ENCODE data around the gene NR6A1.
A peak's percentile ranks its signal among the peaks of the same experiment; 100 is the strongest.

The NR6A1 gene

DNA sequence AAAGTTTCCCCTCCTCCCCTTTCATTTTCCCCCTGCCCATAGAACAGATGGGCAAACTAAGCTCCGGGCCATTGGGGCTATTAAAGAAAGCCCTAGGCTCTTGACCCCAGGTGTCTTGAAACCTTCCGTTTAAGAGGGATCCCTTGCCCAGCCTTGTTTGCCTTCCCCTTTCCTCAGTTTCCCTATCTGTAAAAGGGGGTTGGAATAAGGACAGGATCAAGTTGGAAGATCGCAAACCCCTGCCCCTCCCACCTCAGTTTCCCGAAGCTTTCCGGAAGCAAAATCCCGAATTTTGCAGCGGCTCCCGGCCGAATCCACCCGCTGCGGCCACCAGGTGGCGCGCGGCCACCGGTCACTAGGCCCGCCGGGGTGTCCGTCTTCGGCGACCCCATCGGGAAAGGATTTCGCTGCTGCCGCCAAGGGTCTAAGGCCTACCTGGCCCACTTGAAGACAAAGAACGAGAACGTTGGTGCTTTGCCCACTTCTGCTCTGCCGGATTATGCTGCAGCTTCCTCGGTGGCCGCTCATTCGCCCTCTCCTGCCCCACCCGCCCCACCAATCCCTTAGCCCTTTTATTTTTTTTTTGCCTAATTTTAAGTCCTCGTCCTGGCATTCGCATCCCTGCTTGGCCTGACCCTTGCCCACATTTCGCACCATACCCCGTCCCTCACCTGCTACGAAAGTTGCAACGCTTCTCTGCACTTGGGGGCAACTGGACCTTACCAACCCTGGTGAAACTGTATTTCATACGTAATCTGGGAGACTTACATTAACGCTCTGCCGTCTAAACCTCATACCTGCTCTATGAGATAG lies 962 bp upstream of the NR6A1 start:
- H3K9me3 Mint-ChIP-seq, result no peaks in the 10 kb centered on the region
- no peaks in the 10 kb centered on the region for H3K36me3 Mint-ChIP-seq (ENCODE audit: low read depth)
- peak overlapping the region; percentile 96 to 99 (median 99) for H3K27ac Mint-ChIP-seq
- peak overlapping the region; percentile 88 to 93 (median 92) for H3K4me3 Mint-ChIP-seq
- H3K4me1 Mint-ChIP-seq, result peaks cover 29% of the 10 kb centered on the region
- TF ChIP-seq CTCF (IDR thresholded peaks at IDR 0.05; ENCODE audit: unreplicated experiment in 3 of 3), result peak; percentile 96 to 98 (median 97)
- peaks cover 71% of the 10 kb centered on the region for H3K27me3 Mint-ChIP-seq (ENCODE audit: low read depth)

- peak overlapping the region; percentile 91 to 97 (median 97) for H3K4me3 Mint-ChIP-seq
- peak overlapping the region; percentile 72 to 89 (median 76) for H3K27ac Mint-ChIP-seq
- TF ChIP-seq CTCF (IDR thresholded peaks at IDR 0.05; ENCODE audit: unreplicated experiment in 3 of 3), result no peak
- H3K27me3 Mint-ChIP-seq (ENCODE audit: low read depth), result peaks cover 72% of the 10 kb centered on the region
- no peaks in the 10 kb centered on the region for H3K9me3 Mint-ChIP-seq
- peaks cover 16% of the 10 kb centered on the region for H3K4me1 Mint-ChIP-seq
- H3K36me3 Mint-ChIP-seq (ENCODE audit: low read depth), result no peaks in the 10 kb centered on the region
These were observed 621 bp downstream of the NR6A1 start for GRCh38 chr9:124770359-124771020.

- Mint-ChIP-seq H3K36me3 (ENCODE audit: low read depth) (no peaks in the 10 kb centered on the region), H3K9me3 (no peaks in the 10 kb centered on the region), H3K4me3 (peak overlapping the region; percentile 91 to 97 (median 97)), H3K4me1 (peaks cover 16% of the 10 kb centered on the region), H3K27ac (peak overlapping the region; percentile 72 to 89 (median 76)), H3K27me3 (ENCODE audit: low read depth) (peaks cover 75% of the 10 kb centered on the region)
- TF ChIP-seq CTCF (IDR thresholded peaks at IDR 0.05; ENCODE audit: unreplicated experiment in 3 of 3), result no peak
These were observed 1.4 kb downstream of the NR6A1 start for GRCh38 chr9:124769549-124770358.

DNA sequence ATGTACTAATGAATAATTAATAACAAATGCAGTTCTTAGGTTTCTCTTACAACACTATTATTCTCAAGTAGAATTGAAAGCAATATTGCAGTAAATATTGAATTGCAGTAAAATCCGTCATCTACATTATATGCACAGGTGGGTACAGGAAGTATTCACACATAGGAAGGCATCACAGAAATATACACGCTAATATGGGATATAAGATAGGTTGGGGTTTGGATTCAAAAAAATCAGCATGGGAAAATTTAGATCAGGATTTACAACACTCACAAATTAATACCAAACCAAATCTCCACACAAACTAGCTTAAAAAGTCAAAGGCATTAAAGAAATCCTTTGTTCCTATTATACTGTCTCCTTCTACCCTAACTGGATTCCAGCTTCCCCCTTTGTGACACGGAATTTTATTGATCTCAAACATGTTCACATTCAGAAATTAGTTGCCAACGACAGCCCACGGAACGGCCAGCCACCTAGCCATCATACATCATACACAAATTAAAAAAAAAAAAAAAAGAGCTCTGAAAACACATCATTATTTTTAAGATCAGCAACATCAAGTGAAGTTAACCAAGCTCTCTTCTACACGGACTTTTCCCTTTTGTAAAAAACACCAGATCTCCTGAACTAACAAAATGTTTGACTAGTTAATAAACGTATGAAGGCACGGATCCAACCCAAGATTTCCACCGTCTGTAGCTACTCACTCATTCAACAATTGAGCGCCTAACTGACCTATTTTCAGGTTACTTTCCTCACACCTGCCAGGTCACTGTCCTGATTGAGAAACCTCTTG lies 2.2 kb downstream of the NR6A1 start:
- Mint-ChIP-seq H3K9me3 (no peaks in the 10 kb centered on the region), H3K27me3 (ENCODE audit: low read depth) (peaks cover 74% of the 10 kb centered on the region)
- no peak for TF ChIP-seq CTCF (IDR thresholded peaks at IDR 0.05; ENCODE audit: unreplicated experiment in 3 of 3)

GRCh38 chr9:124768334-124768733 lies 2.8 kb downstream of the NR6A1 start:
- Mint-ChIP-seq H3K27ac (no peak overlapping the region), H3K9me3 (no peaks in the 10 kb centered on the region), H3K4me1 (peaks cover 11% of the 10 kb centered on the region), H3K4me3 (peak overlapping the region in 2 of 3 experiments; percentile 97), H3K27me3 (ENCODE audit: low read depth) (peaks cover 76% of the 10 kb centered on the region), H3K36me3 (ENCODE audit: low read depth) (no peaks in the 10 kb centered on the region)
- TF ChIP-seq CTCF (IDR thresholded peaks at IDR 0.05; ENCODE audit: unreplicated experiment in 3 of 3), result no peak

More for the DNA sequence above, 2.2 kb downstream of the NR6A1 start:
- H3K36me3 Mint-ChIP-seq (ENCODE audit: low read depth), result no peaks in the 10 kb centered on the region
- peak overlapping the region; percentile 91 to 97 (median 97) for H3K4me3 Mint-ChIP-seq
- peak overlapping the region; percentile 48 to 77 (median 76) for H3K27ac Mint-ChIP-seq
- H3K4me1 Mint-ChIP-seq, result peaks cover 11% of the 10 kb centered on the region

All from nephron (organoid).